Measurements from ENCODE around the gene GPHB5.

GRCh38 chr14:63322472-63322871, 3.7 kb upstream of the GPHB5 start:
- TF ChIP-seq CTCF (IDR thresholded peaks at IDR 0.05; ENCODE audit: low read depth, low read length) (no peak), POLR2A (IDR thresholded peaks at IDR 0.05; ENCODE audit: extremely low read depth, insufficient read length) (no peak), MYC (IDR thresholded peaks at IDR 0.05; ENCODE audit: low read depth, low read length) (no peak), MAX (IDR thresholded peaks at IDR 0.05; ENCODE audit: low read depth, low read length) (no peak)
